IPS-20b (cell line): ENCODE results near the gene SORD.

Experiments
- H3K27ac ChIP-seq: one replicate; pipeline ENCODE4 v1.5.1; 2013; ENCODE audit warnings: low read length
- H3K27me3 ChIP-seq: 2 replicates; pipeline ENCODE4 v1.6.1; 2013; ENCODE audit warnings: mild to moderate bottlenecking, low read length, inconsistent platforms; ENCODE audit not compliant: insufficient read depth
- H3K36me3 ChIP-seq: 2 replicates; pipeline ENCODE4 v1.6.1; 2013; ENCODE audit warnings: low read depth, mild to moderate bottlenecking, inconsistent platforms, low read length, moderate library complexity; ENCODE audit not compliant: insufficient read depth
- H3K4me1 ChIP-seq: 2 replicates; pipeline ENCODE4 v1.6.1; 2013; ENCODE audit warnings: mild to moderate bottlenecking, control low read depth, inconsistent platforms, low read length, moderate library complexity; ENCODE audit not compliant: insufficient read depth
- H3K4me3 ChIP-seq: 2 replicates; pipeline ENCODE4 v1.5.1; 2013; ENCODE audit warnings: mild to moderate bottlenecking, low read length, inconsistent platforms
- H3K9ac ChIP-seq: 2 replicates; pipeline ENCODE4 v1.6.1; 2013; ENCODE audit warnings: low read depth, mild to moderate bottlenecking, inconsistent platforms, low read length, moderate library complexity
- H3K9me3 ChIP-seq: 2 replicates; pipeline ENCODE4 v1.6.1; 2013; ENCODE audit warnings: mild to moderate bottlenecking, low read depth, low read length, inconsistent platforms; ENCODE audit not compliant: insufficient read depth

SORD gene

GRCh38 chr15:45091161-45091560 is 68.2 kb downstream of the SORD start:
- Histone ChIP-seq H3K27me3 (peaks cover 21% of the 10 kb centered on the region; the same call in 1 of the 2 replicates), H3K27ac (no peak overlapping the region), H3K4me3 (no peak overlapping the region), H3K4me1 (no peaks in the 10 kb centered on the region), H3K36me3 (no peaks in the 10 kb centered on the region), H3K9me3 (no peaks in the 10 kb centered on the region), H3K9ac (no peak overlapping the region)

GRCh38 chr15:45091576-45091975 is 68.6 kb downstream of the SORD start:
- H3K9ac ChIP-seq: no peak overlapping the region
- no peaks in the 10 kb centered on the region for H3K36me3 ChIP-seq
- no peak overlapping the region for H3K4me3 ChIP-seq
- no peaks in the 10 kb centered on the region for H3K4me1 ChIP-seq
- H3K27me3 ChIP-seq: peaks cover 21% of the 10 kb centered on the region; the same call in 1 of the 2 replicates
- no peaks in the 10 kb centered on the region for H3K9me3 ChIP-seq
- no peak overlapping the region for H3K27ac ChIP-seq

- Histone ChIP-seq H3K9me3 (no peaks in the 10 kb centered on the region), H3K27me3 (peaks cover 14% of the 10 kb centered on the region; the same call in 1 of the 2 replicates), H3K27ac (no peak overlapping the region), H3K4me1 (no peaks in the 10 kb centered on the region), H3K36me3 (no peaks in the 10 kb centered on the region), H3K9ac (no peak overlapping the region), H3K4me3 (no peak overlapping the region)
Measured at GRCh38 chr15:45093013-45093412, 70.0 kb downstream of the SORD start.

- no peaks in the 10 kb centered on the region for H3K36me3 ChIP-seq
- no peak overlapping the region for H3K9ac ChIP-seq
- H3K4me3 ChIP-seq: no peak overlapping the region
- H3K9me3 ChIP-seq: no peaks in the 10 kb centered on the region
- H3K4me1 ChIP-seq: no peaks in the 10 kb centered on the region
- no peak overlapping the region for H3K27ac ChIP-seq
- peaks cover 17% of the 10 kb centered on the region; the same call in 1 of the 2 replicates for H3K27me3 ChIP-seq
Measured at GRCh38 chr15:45093622-45094357, 70.8 kb downstream of the SORD start.

GRCh38 chr15:45094358-45094730 is 71.3 kb downstream of the SORD start:
- Histone ChIP-seq H3K27me3 (peaks cover 17% of the 10 kb centered on the region; the same call in 1 of the 2 replicates), H3K4me3 (no peak overlapping the region), H3K9me3 (no peaks in the 10 kb centered on the region), H3K27ac (no peak overlapping the region), H3K36me3 (no peaks in the 10 kb centered on the region), H3K9ac (no peak overlapping the region), H3K4me1 (no peaks in the 10 kb centered on the region)

- Histone ChIP-seq H3K36me3 (no peaks in the 10 kb centered on the region), H3K9ac (no peak overlapping the region), H3K27me3 (peaks cover 21% of the 10 kb centered on the region; the same call in 1 of the 2 replicates), H3K27ac (no peak overlapping the region), H3K4me1 (peaks cover 3% of the 10 kb centered on the region), H3K4me3 (no peak overlapping the region), H3K9me3 (no peaks in the 10 kb centered on the region)
Measured at GRCh38 chr15:45095661-45096060, 72.7 kb downstream of the SORD start.

- Histone ChIP-seq H3K4me3 (no peak overlapping the region), H3K27me3 (peaks cover 13% of the 10 kb centered on the region; the same call in 1 of the 2 replicates), H3K27ac (no peak overlapping the region), H3K9ac (no peak overlapping the region), H3K4me1 (peaks cover 10% of the 10 kb centered on the region), H3K36me3 (no peaks in the 10 kb centered on the region), H3K9me3 (no peaks in the 10 kb centered on the region)
Measured at GRCh38 chr15:45097466-45097865, 74.5 kb downstream of the SORD start.

GRCh38 chr15:45099549-45100165 is 76.7 kb downstream of the SORD start:
- Histone ChIP-seq H3K27ac (no peak overlapping the region), H3K36me3 (no peaks in the 10 kb centered on the region), H3K9me3 (no peaks in the 10 kb centered on the region), H3K9ac (no peak overlapping the region), H3K4me1 (peaks cover 10% of the 10 kb centered on the region), H3K4me3 (no peak overlapping the region), H3K27me3 (peaks cover 9% of the 10 kb centered on the region; the same call in 1 of the 2 replicates)

- Histone ChIP-seq H3K27me3 (peaks cover 17% of the 10 kb centered on the region; the same call in 1 of the 2 replicates), H3K27ac (no peak overlapping the region), H3K4me1 (peaks cover 10% of the 10 kb centered on the region), H3K9ac (no peak overlapping the region), H3K9me3 (no peaks in the 10 kb centered on the region), H3K4me3 (no peak overlapping the region; the same call in 1 of the 2 replicates), H3K36me3 (no peaks in the 10 kb centered on the region)
Measured at GRCh38 chr15:45100884-45101625, 78.1 kb downstream of the SORD start.

GRCh38 chr15:45101749-45102148 is 78.8 kb downstream of the SORD start:
- Histone ChIP-seq H3K36me3 (no peaks in the 10 kb centered on the region), H3K9ac (no peak overlapping the region), H3K27me3 (peaks cover 23% of the 10 kb centered on the region; the same call in 1 of the 2 replicates)

GRCh38 chr15:45102226-45102625 is 79.2 kb downstream of the SORD start:
- no peak overlapping the region for H3K27ac ChIP-seq
- H3K9ac ChIP-seq: no peak overlapping the region
- H3K4me1 ChIP-seq: peaks cover 10% of the 10 kb centered on the region
- no peak overlapping the region for H3K4me3 ChIP-seq
- H3K9me3 ChIP-seq: no peaks in the 10 kb centered on the region
- peaks cover 28% of the 10 kb centered on the region; the same call in 1 of the 2 replicates for H3K27me3 ChIP-seq
- no peaks in the 10 kb centered on the region for H3K36me3 ChIP-seq

More at GRCh38 chr15:45101749-45102148, 78.8 kb downstream of the SORD start:
- Histone ChIP-seq H3K4me1 (peaks cover 10% of the 10 kb centered on the region), H3K4me3 (no peak overlapping the region), H3K27ac (no peak overlapping the region), H3K9me3 (no peaks in the 10 kb centered on the region)
